ENCODE measurements around the gene MUC4. TPM values are rescaled to one million over a fixed set of nuclear protein-coding genes. Genes with fewer than 3 reads are reported as not detected.

The MUC4 gene
- total RNA-seq, 1 donor from 2014 or later = not detected

- Mint-ChIP-seq H3K4me1 (ENCODE audit: low read depth) (no peaks in the 10 kb centered on the region), H3K9me3 (ENCODE audit: low read depth) (peaks cover 4% of the 10 kb centered on the region), H3K4me3 (ENCODE audit: unreplicated experiment) (no peak overlapping the region), H3K27ac (ENCODE audit: unreplicated experiment) (no peak overlapping the region), H3K27me3 (ENCODE audit: low read depth) (no peaks in the 10 kb centered on the region), H3K36me3 (ENCODE audit: low read depth) (peaks cover 23% of the 10 kb centered on the region)
- TF ChIP-seq, protein P1, sequence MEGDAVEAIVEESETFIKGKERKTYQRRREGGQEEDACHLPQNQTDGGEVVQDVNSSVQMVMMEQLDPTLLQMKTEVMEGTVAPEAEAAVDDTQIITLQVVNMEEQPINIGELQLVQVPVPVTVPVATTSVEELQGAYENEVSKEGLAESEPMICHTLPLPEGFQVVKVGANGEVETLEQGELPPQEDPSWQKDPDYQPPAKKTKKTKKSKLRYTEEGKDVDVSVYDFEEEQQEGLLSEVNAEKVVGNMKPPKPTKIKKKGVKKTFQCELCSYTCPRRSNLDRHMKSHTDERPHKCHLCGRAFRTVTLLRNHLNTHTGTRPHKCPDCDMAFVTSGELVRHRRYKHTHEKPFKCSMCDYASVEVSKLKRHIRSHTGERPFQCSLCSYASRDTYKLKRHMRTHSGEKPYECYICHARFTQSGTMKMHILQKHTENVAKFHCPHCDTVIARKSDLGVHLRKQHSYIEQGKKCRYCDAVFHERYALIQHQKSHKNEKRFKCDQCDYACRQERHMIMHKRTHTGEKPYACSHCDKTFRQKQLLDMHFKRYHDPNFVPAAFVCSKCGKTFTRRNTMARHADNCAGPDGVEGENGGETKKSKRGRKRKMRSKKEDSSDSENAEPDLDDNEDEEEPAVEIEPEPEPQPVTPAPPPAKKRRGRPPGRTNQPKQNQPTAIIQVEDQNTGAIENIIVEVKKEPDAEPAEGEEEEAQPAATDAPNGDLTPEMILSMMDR (IDR thresholded peaks at IDR 0.05) = no peak
- DNase-seq (ENCODE audit: low spot score) = peak; percentile 56
These were observed 102.0 kb downstream of the MUC4 start for GRCh38 chr3:195709676-195710085.

DNA sequence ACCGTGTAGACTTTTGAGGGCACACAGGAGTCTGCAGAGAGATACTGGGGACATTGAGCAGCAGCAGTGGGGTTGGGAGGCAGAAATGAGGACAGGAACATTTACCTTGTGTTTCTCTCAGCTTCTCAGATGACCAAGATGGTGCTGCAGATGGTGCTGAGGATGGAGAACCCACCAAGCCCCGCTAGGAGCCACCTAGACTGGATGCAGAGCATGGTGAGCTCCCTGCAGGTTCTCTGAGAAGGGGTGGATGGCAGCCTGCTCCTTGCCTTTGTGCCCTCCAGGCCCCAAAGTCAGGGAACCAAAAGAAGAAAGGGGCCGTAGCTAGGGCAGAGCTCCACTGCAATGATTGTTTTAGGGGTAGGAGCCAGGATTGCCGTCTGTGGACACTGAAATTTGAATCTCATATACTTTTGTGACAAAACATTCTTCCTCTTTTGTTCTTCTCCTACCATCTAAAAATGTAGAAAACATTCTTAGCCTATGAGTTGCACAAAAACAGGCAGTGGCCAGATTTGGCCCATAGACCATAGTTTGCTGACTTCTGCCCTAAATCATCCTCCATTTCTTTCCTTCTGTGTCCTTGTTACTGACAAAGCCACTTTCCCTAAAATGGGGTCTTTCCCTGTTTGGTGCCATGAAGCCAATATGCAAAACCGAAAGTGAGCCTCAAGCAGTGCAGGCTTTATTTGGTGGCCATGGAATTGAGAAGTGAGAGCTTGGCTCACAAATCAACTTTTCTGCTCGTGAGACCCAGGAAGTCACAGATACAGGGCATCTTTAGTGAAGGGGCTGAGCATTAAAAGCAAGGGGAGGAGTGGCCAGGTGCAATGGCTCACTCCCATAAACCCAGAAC, 102.9 kb downstream of the MUC4 start:
- Mint-ChIP-seq H3K27me3 (ENCODE audit: low read depth) (no peaks in the 10 kb centered on the region), H3K4me1 (ENCODE audit: low read depth) (no peaks in the 10 kb centered on the region), H3K4me3 (ENCODE audit: unreplicated experiment) (no peak overlapping the region), H3K27ac (ENCODE audit: unreplicated experiment) (no peak overlapping the region), H3K9me3 (ENCODE audit: low read depth) (peaks cover 4% of the 10 kb centered on the region), H3K36me3 (ENCODE audit: low read depth) (peaks cover 19% of the 10 kb centered on the region)
- no peak for DNase-seq (ENCODE audit: low spot score)
- TF ChIP-seq, protein P1 (IDR thresholded peaks at IDR 0.05) = no peak

GRCh38 chr3:195708061-195708460, 103.7 kb downstream of the MUC4 start:
- Mint-ChIP-seq H3K4me1 (ENCODE audit: low read depth) (no peaks in the 10 kb centered on the region), H3K27me3 (ENCODE audit: low read depth) (no peaks in the 10 kb centered on the region), H3K27ac (ENCODE audit: unreplicated experiment) (no peak overlapping the region), H3K9me3 (ENCODE audit: low read depth) (peaks cover 4% of the 10 kb centered on the region), H3K36me3 (ENCODE audit: low read depth) (peaks cover 19% of the 10 kb centered on the region), H3K4me3 (ENCODE audit: unreplicated experiment) (no peak overlapping the region)
- TF ChIP-seq, protein P1 (IDR thresholded peaks at IDR 0.05) = no peak
- DNase-seq (ENCODE audit: low spot score) = no peak

GRCh38 chr3:195705081-195705991, 106.4 kb downstream of the MUC4 start:
- Mint-ChIP-seq H3K9me3 (ENCODE audit: low read depth) (peaks cover 4% of the 10 kb centered on the region), H3K36me3 (ENCODE audit: low read depth) (peaks cover 14% of the 10 kb centered on the region), H3K27ac (ENCODE audit: unreplicated experiment) (no peak overlapping the region), H3K4me1 (ENCODE audit: low read depth) (no peaks in the 10 kb centered on the region), H3K27me3 (ENCODE audit: low read depth) (no peaks in the 10 kb centered on the region), H3K4me3 (ENCODE audit: unreplicated experiment) (no peak overlapping the region)
- TF ChIP-seq, protein P1 (IDR thresholded peaks at IDR 0.05) = no peak
- no peak for DNase-seq (ENCODE audit: low spot score)

DNA sequence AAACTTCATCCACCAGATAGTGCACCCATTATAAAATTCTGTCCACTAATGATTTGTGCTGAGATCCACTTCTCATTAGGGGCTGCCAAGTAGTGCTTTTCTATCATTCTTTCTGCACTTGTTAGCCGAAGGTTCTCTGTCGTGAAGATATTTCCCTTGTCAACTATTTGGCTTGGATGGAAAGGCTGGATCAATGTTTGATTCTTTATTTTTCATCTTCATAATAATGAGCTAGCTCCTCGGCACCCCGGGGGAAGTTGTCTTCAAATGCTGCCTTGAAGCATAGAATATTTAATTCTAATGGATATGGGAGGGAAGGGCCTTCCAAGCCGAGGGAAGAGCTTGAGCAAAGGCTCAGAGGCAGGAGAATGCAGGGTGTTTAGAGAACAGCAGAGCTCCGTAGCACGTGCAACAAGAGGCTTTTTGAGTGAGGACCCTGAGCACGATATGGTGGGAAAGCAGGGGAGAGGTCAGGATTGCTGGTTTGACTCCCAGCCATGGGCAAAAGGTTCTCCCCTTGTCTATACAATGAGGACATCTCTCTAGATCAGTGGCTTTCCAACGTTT, 107.2 kb downstream of the MUC4 start:
- DNase-seq (ENCODE audit: low spot score) = no peak
- Mint-ChIP-seq H3K27me3 (ENCODE audit: low read depth) (no peaks in the 10 kb centered on the region), H3K27ac (ENCODE audit: unreplicated experiment) (no peak overlapping the region), H3K4me3 (ENCODE audit: unreplicated experiment) (no peak overlapping the region), H3K36me3 (ENCODE audit: low read depth) (peaks cover 6% of the 10 kb centered on the region), H3K4me1 (ENCODE audit: low read depth) (no peaks in the 10 kb centered on the region), H3K9me3 (ENCODE audit: low read depth) (peaks cover 4% of the 10 kb centered on the region)
- TF ChIP-seq, protein P1 (IDR thresholded peaks at IDR 0.05) = no peak

Measured in chondrocyte (in vitro differentiated cells).